IMR-90 (cell line): Measurements from ENCODE around the gene CAPN8. TPM values are rescaled to one million over a fixed set of nuclear protein-coding genes. Genes with fewer than 3 reads are reported as not detected.

ENCODE experiments used
- ATAC-seq: fragments of 200-7000 bp; cut with Tn5 transposase; 2 replicates; pipeline ENCODE4 v1.9.1; 2020; ENCODE audit warnings: low read depth, mild to moderate bottlenecking, moderate library complexity
- BruUV-seq: library from RNA; stranded (reverse); fragments of 400-500 nt; replicated peaks from 2 replicates; lab custom pipeline; 2021; lab: Mats Ljungman, UMichigan
- CTCF ChIA-PET: fragments of 300-600 bp; formaldehyde crosslinking; extraction: SDS; loops from one replicate; lab custom pipeline; 2021; ENCODE audit warnings: antibody characterized with exemption; lab: Yijun Ruan, JAX
- POLR2A ChIA-PET: fragments of 300-600 bp; sonication (Branson Sonifier 250); formaldehyde crosslinking; loops from one replicate; lab custom pipeline; 2022; ENCODE audit warnings: antibody characterized with exemption; ENCODE audit not compliant: unreplicated experiment; lab: Charles Lee
- DNase-seq: peaks from one replicate; pipeline ENCODE4 v3.0.0; 2013
- H2AFZ ChIP-seq: replicated peaks from 2 replicates; pipeline ENCODE3; 2013; ENCODE audit warnings: low read length, mild to moderate bottlenecking; ENCODE audit not compliant: poor library complexity
- H2AK5ac ChIP-seq: 2 replicates; pipeline ENCODE4 v1.6.1; 2013; ENCODE audit warnings: low read depth, low read length, inconsistent platforms
- H2AK9ac ChIP-seq: replicated peaks from 2 replicates; pipeline ENCODE3; 2013; ENCODE audit warnings: mild to moderate bottlenecking, low read depth, low read length, moderate library complexity; ENCODE audit not compliant: poor library complexity
- H2BK120ac ChIP-seq: 2 replicates; pipeline ENCODE4 v1.6.1; 2013; ENCODE audit warnings: low read depth, low read length, inconsistent platforms
- H2BK15ac ChIP-seq: 3 replicates; pipeline ENCODE4 v1.6.1; 2013; ENCODE audit warnings: low read depth, low read length, inconsistent platforms
- H2BK20ac ChIP-seq: 2 replicates; pipeline ENCODE4 v1.6.1; 2013; ENCODE audit warnings: low read depth, mild to moderate bottlenecking, inconsistent platforms, low read length, moderate library complexity
- H2BK5ac ChIP-seq: 2 replicates; pipeline ENCODE4 v1.6.1; 2013; ENCODE audit warnings: mild to moderate bottlenecking, low read depth, low read length, inconsistent platforms; ENCODE audit not compliant: poor library complexity, severe bottlenecking
- H3K14ac ChIP-seq: replicated peaks from 2 replicates; pipeline ENCODE4 v1.6.1; 2013; ENCODE audit warnings: low read depth, low read length, inconsistent platforms
- H3K18ac ChIP-seq: 2 replicates; pipeline ENCODE4 v1.6.1; 2013; ENCODE audit warnings: low read depth, low read length, control low read depth
- H3K23ac ChIP-seq: 2 replicates; pipeline ENCODE4 v1.6.1; 2013; ENCODE audit warnings: low read depth, low read length, inconsistent platforms
- H3K27ac ChIP-seq: 2 replicates; pipeline ENCODE4 v1.5.1; 2013; ENCODE audit warnings: mild to moderate bottlenecking, control low read depth, low read length; ENCODE audit not compliant: insufficient read depth
- H3K27me3 ChIP-seq: 2 replicates; pipeline ENCODE4 v1.6.1; 2013; ENCODE audit warnings: low read length; ENCODE audit not compliant: control insufficient read depth, insufficient read depth
- H3K36me3 ChIP-seq: 2 replicates; pipeline ENCODE4 v1.6.1; 2013; ENCODE audit warnings: low read length, mixed read lengths; ENCODE audit not compliant: control insufficient read depth, insufficient read depth
- H3K4ac ChIP-seq: 2 replicates; pipeline ENCODE4 v1.6.1; 2013; ENCODE audit warnings: low read depth, low read length, inconsistent platforms
- H3K4me1 ChIP-seq: 2 replicates; pipeline ENCODE4 v1.6.1; 2013; ENCODE audit warnings: low read length, mixed read lengths; ENCODE audit not compliant: control insufficient read depth, insufficient read depth
- H3K4me2 ChIP-seq: 2 replicates; pipeline ENCODE4 v1.6.1; 2013; ENCODE audit warnings: low read depth, mild to moderate bottlenecking, control low read depth, low read length, moderate library complexity
- H3K4me3 ChIP-seq: 2 replicates; pipeline ENCODE4 v1.5.1; 2013; ENCODE audit warnings: low read depth, mild to moderate bottlenecking, control low read depth, low read length, moderate library complexity; ENCODE audit not compliant: insufficient read depth
- H3K56ac ChIP-seq: 2 replicates; pipeline ENCODE4 v1.6.1; 2013; ENCODE audit warnings: low read length, inconsistent platforms; ENCODE audit not compliant: insufficient read depth; ENCODE audit errors: extremely low read depth
- H3K79me1 ChIP-seq, 2 experiments: 2 replicates each; pipeline ENCODE4 v1.6.1; 2013; ENCODE audit warnings: low read length in 2 of 2, inconsistent platforms in 1 of 2, low read depth in 1 of 2
- H3K9ac ChIP-seq: 2 replicates; pipeline ENCODE4 v1.6.1; 2013; ENCODE audit warnings: low read depth, low read length, control low read depth
- H3K9me1 ChIP-seq: 2 replicates; pipeline ENCODE4 v1.6.1; 2013; ENCODE audit warnings: low read length, inconsistent platforms; ENCODE audit not compliant: insufficient read depth
- H3K9me3 ChIP-seq: 2 replicates; pipeline ENCODE4 v1.6.1; 2013; ENCODE audit warnings: low read length; ENCODE audit not compliant: control insufficient read depth, insufficient read depth
- H4K20me1 ChIP-seq: 2 replicates; pipeline ENCODE4 v1.6.1; 2013; ENCODE audit warnings: low read length, inconsistent platforms; ENCODE audit not compliant: insufficient read depth
- H4K5ac ChIP-seq: 2 replicates; pipeline ENCODE4 v1.6.1; 2013; ENCODE audit warnings: mild to moderate bottlenecking, low read depth, low read length, control low read depth
- H4K8ac ChIP-seq, 2 experiments: 2 replicates each; pipeline ENCODE4 v1.6.1; 2013; ENCODE audit warnings: low read depth in 2 of 2, low read length in 2 of 2, control low read depth in 1 of 2, inconsistent platforms in 1 of 2
- H4K91ac ChIP-seq: 2 replicates; pipeline ENCODE4 v1.6.1; 2013; ENCODE audit warnings: low read depth, low read length, inconsistent platforms; ENCODE audit not compliant: insufficient read depth
- BHLHE40 ChIP-seq: fragments of 150-350 bp; IDR thresholded peaks from 2 replicates; pipeline ENCODE4 v1.6.1; 2016; ENCODE audit warnings: mild to moderate bottlenecking, low read depth, low read length
- CHD1 ChIP-seq: IDR thresholded peaks from 2 replicates; pipeline ENCODE4 v1.6.1; 2012; ENCODE audit warnings: low read depth, low read length, improper control_type of control experiment
- FOS ChIP-seq: fragments of 150-350 bp; IDR thresholded peaks from 2 replicates; pipeline ENCODE4 v1.6.1; 2016; ENCODE audit warnings: low read depth, low read length
- MAFK ChIP-seq: IDR thresholded peaks from 2 replicates; pipeline ENCODE4 v1.6.1; 2012; ENCODE audit warnings: low read depth, low read length, improper control_type of control experiment
- MAZ ChIP-seq: IDR thresholded peaks from 2 replicates; pipeline ENCODE4 v1.6.1; 2012; ENCODE audit warnings: low read depth, mild to moderate bottlenecking, low read length, improper control_type of control experiment, moderate library complexity, borderline replicate concordance
- MXI1 ChIP-seq: IDR thresholded peaks from 2 replicates; pipeline ENCODE4 v1.6.1; 2012; ENCODE audit warnings: low read depth, mild to moderate bottlenecking, low read length, moderate library complexity, borderline replicate concordance
- NFE2L2 ChIP-seq: fragments of 150-350 bp; IDR thresholded peaks from 2 replicates; pipeline ENCODE4 v1.6.1; 2016; ENCODE audit warnings: low read depth, mild to moderate bottlenecking, low read length
- RFX5 ChIP-seq: IDR thresholded peaks from 2 replicates; pipeline ENCODE4 v1.8.0; 2012; ENCODE audit warnings: low read depth, mild to moderate bottlenecking, low read length, moderate library complexity
- WGBS, 2 experiments: methylation state at CpG; one replicate each; pipeline versions ENCODE4 v1.1.5 to v1.1.7; 2013; ENCODE audit warnings: missing lambda C conversion rate in 2 of 2; ENCODE audit not compliant: insufficient read length in 1 of 2; ENCODE audit errors: extremely low coverage in 2 of 2; 5-methylcytosine and 5-hydroxymethylcytosine counted together
- dilution Hi-C: fragments of 300-500 bp; cut with HindIII; formaldehyde crosslinking; loops from one replicate; pipeline ENCODE4 v1.14.3; 2018; ENCODE audit warnings: low sequenced_read_pairs; ENCODE audit not compliant: unreplicated experiment
- in situ Hi-C: fragments of 300-500 bp; cut with MboI; formaldehyde crosslinking; loops from 3 replicates; pipeline ENCODE4 v1.14.3; 2019; ENCODE audit warnings: low sequenced_read_pairs, inconsistent platforms, mixed read lengths
- intact Hi-C: fragments of 100-400 bp; cut with micrococcal nuclease; formaldehyde crosslinking; loops from 2 replicates; pipeline ENCODE4 v1.10.0; 2022
- polyA plus RNA-seq, 3 experiments: library from polyadenylated mRNA; depleted of rRNA; stranded (reverse); fragments of >200 nt; gene quantifications; 2 replicates each; pipeline ENCODE4 v1.2.3, GENCODE V29; 2012; ENCODE audit warnings: low replicate concordance in 1 of 3
- total RNA-seq: library from RNA; depleted of rRNA; stranded (reverse); fragments of >200 nt; gene quantifications from 2 replicates; pipeline ENCODE4 v1.2.3, GENCODE V29; 2012
- TF ChIP-seq, protein P1 (sequence below): conservative IDR thresholded peaks from 2 replicates; pipeline ENCODE4 v1.5.1; 2012; ENCODE audit warnings: mild to moderate bottlenecking, low read depth, low read length, improper control_type of control experiment
- TF ChIP-seq, protein P2 (sequence below): fragments of 150-350 bp; IDR thresholded peaks from 2 replicates; pipeline ENCODE4 v1.6.1; 2016; ENCODE audit warnings: low read depth, mild to moderate bottlenecking, low read length, moderate library complexity, borderline replicate concordance

CAPN8 gene
- total and polyA plus RNA-seq, 2 of the 4 experiments (the other 2 are of a cell fraction) = not detected

DNA sequence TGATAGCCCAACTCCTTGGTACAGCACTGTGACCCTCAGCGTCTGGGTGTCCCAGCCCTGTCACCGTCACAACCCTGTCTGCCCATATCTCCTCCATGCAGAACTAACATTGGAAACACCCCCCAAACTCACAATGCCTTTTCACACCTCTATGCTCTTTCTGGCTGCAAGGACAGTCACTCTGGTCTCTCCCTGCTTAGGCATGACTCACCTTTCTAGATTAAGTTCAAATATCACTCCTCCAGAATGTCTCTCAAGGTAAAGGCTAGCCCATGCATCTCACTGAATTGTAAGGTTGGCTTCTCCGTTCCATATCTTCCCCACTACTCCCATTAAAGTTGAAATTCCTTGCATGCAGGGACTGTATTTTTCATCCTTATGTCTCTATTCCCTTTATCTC lies 17.0 kb upstream of the CAPN8 start:
- WGBS, 2 experiments = 86% methylated on average over 1 of the region's 3 CpGs; no CpG with 5 or more reads in 1 of the 2 experiments
- Histone ChIP-seq H4K20me1 (no peaks in the 10 kb centered on the region), H3K18ac (no peak overlapping the region), H3K79me1 (no peaks in the 10 kb centered on the region), H3K27ac (no peak overlapping the region), H3K27me3 (peaks cover 29% of the 10 kb centered on the region), H2BK5ac (no peak overlapping the region), H4K8ac (no peak overlapping the region), H2AFZ (no peak overlapping the region), H3K4ac (no peak overlapping the region), H3K4me3 (no peak overlapping the region), H3K36me3 (no peaks in the 10 kb centered on the region), H4K5ac (no peak overlapping the region), H2BK20ac (no peak overlapping the region), H3K9me3 (no peaks in the 10 kb centered on the region), H2BK15ac (no peak overlapping the region), H2BK120ac (no peak overlapping the region), H3K4me2 (no peak overlapping the region), H4K91ac (no peak overlapping the region), H3K4me1 (no peaks in the 10 kb centered on the region), H3K14ac (no peak overlapping the region), H3K9ac (no peak overlapping the region), H2AK5ac (no peak overlapping the region), H3K9me1 (no peaks in the 10 kb centered on the region), H3K56ac (no peak overlapping the region), H2AK9ac (no peak overlapping the region), H3K23ac (no peak overlapping the region)
- intact Hi-C loops (loop anchor here (5.0 kb wide), 1 partner anchor 885 kb away; no protein-coding TSS in a partner anchor), dilution Hi-C loops (no loop called here), in situ Hi-C loops (loop anchor here (5.0 kb wide), 1 partner anchor 545 kb away; no protein-coding TSS in a partner anchor)
- ChIA-PET POLR2A (no interaction called here), CTCF (interaction anchor here (1.6 kb wide), 1 partner anchor 549 kb away, joined by 11 read pairs; no protein-coding TSS in a partner anchor)
- DNase-seq = no peak
- TF ChIP-seq RFX5 (no peak), BHLHE40 (no peak), MAFK (no peak), NFE2L2 (no peak), MXI1 (no peak), MAZ (no peak), FOS (no peak), CHD1 (no peak)
- TF ChIP-seq, protein P1, sequence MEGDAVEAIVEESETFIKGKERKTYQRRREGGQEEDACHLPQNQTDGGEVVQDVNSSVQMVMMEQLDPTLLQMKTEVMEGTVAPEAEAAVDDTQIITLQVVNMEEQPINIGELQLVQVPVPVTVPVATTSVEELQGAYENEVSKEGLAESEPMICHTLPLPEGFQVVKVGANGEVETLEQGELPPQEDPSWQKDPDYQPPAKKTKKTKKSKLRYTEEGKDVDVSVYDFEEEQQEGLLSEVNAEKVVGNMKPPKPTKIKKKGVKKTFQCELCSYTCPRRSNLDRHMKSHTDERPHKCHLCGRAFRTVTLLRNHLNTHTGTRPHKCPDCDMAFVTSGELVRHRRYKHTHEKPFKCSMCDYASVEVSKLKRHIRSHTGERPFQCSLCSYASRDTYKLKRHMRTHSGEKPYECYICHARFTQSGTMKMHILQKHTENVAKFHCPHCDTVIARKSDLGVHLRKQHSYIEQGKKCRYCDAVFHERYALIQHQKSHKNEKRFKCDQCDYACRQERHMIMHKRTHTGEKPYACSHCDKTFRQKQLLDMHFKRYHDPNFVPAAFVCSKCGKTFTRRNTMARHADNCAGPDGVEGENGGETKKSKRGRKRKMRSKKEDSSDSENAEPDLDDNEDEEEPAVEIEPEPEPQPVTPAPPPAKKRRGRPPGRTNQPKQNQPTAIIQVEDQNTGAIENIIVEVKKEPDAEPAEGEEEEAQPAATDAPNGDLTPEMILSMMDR = no peak
- TF ChIP-seq, protein P2, sequence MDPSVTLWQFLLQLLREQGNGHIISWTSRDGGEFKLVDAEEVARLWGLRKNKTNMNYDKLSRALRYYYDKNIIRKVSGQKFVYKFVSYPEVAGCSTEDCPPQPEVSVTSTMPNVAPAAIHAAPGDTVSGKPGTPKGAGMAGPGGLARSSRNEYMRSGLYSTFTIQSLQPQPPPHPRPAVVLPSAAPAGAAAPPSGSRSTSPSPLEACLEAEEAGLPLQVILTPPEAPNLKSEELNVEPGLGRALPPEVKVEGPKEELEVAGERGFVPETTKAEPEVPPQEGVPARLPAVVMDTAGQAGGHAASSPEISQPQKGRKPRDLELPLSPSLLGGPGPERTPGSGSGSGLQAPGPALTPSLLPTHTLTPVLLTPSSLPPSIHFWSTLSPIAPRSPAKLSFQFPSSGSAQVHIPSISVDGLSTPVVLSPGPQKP = no peak
- no TSS peak for BruUV-seq
- no peak for ATAC-seq
